ENCODE measurements around the gene MED9.

- TF ChIP-seq EZH2phosphoT487 (IDR thresholded peaks at IDR 0.05; ENCODE audit: borderline replicate concordance, low read length) (no peak), CTCF (IDR thresholded peaks at IDR 0.05; ENCODE audit: low read depth, low read length, poor library complexity, severe bottlenecking) (no peak)
Measured at GRCh38 chr17:17525311-17525710, 48.5 kb downstream of the MED9 start.
